ENCODE data around the gene PDF. TPM values are rescaled to one million over a fixed set of nuclear protein-coding genes. Genes with fewer than 3 reads are reported as not detected.

Gene PDF
- total and polyA plus RNA-seq, 2 of the 13 experiments (the other 11 are each of a cell fraction or from before 2014, with no cell fraction given), result 12.4 to 48.8 TPM

GRCh38 chr16:69329369-69330285 lies 761 bp downstream of the PDF start (continued):
- TF ChIP-seq ZNF512 (CRISPR knock-in tag; IDR thresholded peaks at IDR 0.05) (no peak), RAD21 (CRISPR knock-in tag; IDR thresholded peaks at IDR 0.05) (peak; percentile 9; the same call in 1 of the 2 replicates), FOXK2 (IDR thresholded peaks at IDR 0.05) (no peak), ZNF468 (CRISPR knock-in tag; IDR thresholded peaks at IDR 0.05) (no peak; the same call in 1 of the 2 replicates), ZBED4 (CRISPR knock-in tag; IDR thresholded peaks at IDR 0.05; ENCODE audit: borderline replicate concordance) (no peak), E2F2 (CRISPR knock-in tag; IDR thresholded peaks at IDR 0.05; ENCODE audit: borderline replicate concordance) (no peak), ZC3H4 (CRISPR knock-in tag; IDR thresholded peaks at IDR 0.05; ENCODE audit: borderline replicate concordance) (no peak), ATF5 (CRISPR knock-in tag; IDR thresholded peaks at IDR 0.05; ENCODE audit: low read depth) (0 out of 2 replicates have a peak, but pooled peaks have one; percentile 77), ZSCAN5A (CRISPR knock-in tag; IDR thresholded peaks at IDR 0.05; ENCODE audit: borderline replicate concordance) (no peak), TCF7L2 (IDR thresholded peaks at IDR 0.05; ENCODE audit: low read depth, low read length) (no peak), ZNF101 (CRISPR knock-in tag; IDR thresholded peaks at IDR 0.05; ENCODE audit: borderline replicate concordance, low read depth) (no peak), KDM5B (CRISPR knock-in tag; IDR thresholded peaks at IDR 0.05; ENCODE audit: borderline replicate concordance) (peak; percentile 30; the same call in 1 of the 2 replicates), ZNF34 (CRISPR knock-in tag; IDR thresholded peaks at IDR 0.05; ENCODE audit: borderline replicate concordance) (0 out of 2 replicates have a peak, but pooled peaks have one; percentile 30), BRF2 (CRISPR knock-in tag; IDR thresholded peaks at IDR 0.05) (no peak)
